ENCODE results near the gene TLE7. TPM values are rescaled to one million over a fixed set of nuclear protein-coding genes. Genes with fewer than 3 reads are reported as not detected.

TLE7 gene
- total RNA-seq, 1 donor from 2014 or later: not detected

GRCh38 chr16:71406316-71406715, 35.5 kb downstream of the TLE7 start:
- H3K36me3 Mint-ChIP-seq (ENCODE audit: low read depth): no peaks in the 10 kb centered on the region
- no peaks in the 10 kb centered on the region for H3K9me3 Mint-ChIP-seq (ENCODE audit: low read depth)
- H3K4me3 Mint-ChIP-seq (ENCODE audit: unreplicated experiment): no peak overlapping the region
- peak; percentile 18 for DNase-seq (ENCODE audit: low spot score)
- TF ChIP-seq, protein P1, sequence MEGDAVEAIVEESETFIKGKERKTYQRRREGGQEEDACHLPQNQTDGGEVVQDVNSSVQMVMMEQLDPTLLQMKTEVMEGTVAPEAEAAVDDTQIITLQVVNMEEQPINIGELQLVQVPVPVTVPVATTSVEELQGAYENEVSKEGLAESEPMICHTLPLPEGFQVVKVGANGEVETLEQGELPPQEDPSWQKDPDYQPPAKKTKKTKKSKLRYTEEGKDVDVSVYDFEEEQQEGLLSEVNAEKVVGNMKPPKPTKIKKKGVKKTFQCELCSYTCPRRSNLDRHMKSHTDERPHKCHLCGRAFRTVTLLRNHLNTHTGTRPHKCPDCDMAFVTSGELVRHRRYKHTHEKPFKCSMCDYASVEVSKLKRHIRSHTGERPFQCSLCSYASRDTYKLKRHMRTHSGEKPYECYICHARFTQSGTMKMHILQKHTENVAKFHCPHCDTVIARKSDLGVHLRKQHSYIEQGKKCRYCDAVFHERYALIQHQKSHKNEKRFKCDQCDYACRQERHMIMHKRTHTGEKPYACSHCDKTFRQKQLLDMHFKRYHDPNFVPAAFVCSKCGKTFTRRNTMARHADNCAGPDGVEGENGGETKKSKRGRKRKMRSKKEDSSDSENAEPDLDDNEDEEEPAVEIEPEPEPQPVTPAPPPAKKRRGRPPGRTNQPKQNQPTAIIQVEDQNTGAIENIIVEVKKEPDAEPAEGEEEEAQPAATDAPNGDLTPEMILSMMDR (IDR thresholded peaks at IDR 0.05): no peak
- H3K27ac Mint-ChIP-seq (ENCODE audit: unreplicated experiment): no peak overlapping the region
- H3K4me1 Mint-ChIP-seq (ENCODE audit: low read depth): no peaks in the 10 kb centered on the region
- H3K27me3 Mint-ChIP-seq (ENCODE audit: low read depth): peaks cover 35% of the 10 kb centered on the region

DNA sequence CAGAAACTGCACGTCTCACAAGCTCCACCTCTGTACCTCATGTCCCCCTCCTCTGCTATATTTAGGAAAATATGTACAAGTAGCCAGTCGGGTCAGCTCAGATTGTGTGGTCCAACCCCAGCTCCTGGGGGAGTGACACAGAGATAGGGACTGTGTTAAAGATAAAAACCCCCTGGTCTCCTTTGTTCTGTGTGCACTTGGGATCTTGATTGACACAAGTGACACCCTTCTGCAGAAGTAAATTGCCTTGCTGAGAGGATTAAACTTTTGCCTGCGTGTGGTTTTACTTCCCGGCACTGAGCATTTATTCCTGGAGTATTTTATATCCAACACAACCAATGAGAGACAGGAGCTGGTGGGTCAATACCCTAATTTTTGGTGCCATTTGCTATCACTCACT, 37.5 kb downstream of the TLE7 start:
- DNase-seq (ENCODE audit: low spot score): no peak
- H3K27ac Mint-ChIP-seq (ENCODE audit: unreplicated experiment): no peak overlapping the region
- no peak overlapping the region for H3K4me3 Mint-ChIP-seq (ENCODE audit: unreplicated experiment)
- no peaks in the 10 kb centered on the region for H3K4me1 Mint-ChIP-seq (ENCODE audit: low read depth)
- TF ChIP-seq, protein P1 (IDR thresholded peaks at IDR 0.05): no peak
- H3K9me3 Mint-ChIP-seq (ENCODE audit: low read depth): no peaks in the 10 kb centered on the region
- peaks cover 32% of the 10 kb centered on the region for H3K27me3 Mint-ChIP-seq (ENCODE audit: low read depth)
- H3K36me3 Mint-ChIP-seq (ENCODE audit: low read depth): no peaks in the 10 kb centered on the region

DNA sequence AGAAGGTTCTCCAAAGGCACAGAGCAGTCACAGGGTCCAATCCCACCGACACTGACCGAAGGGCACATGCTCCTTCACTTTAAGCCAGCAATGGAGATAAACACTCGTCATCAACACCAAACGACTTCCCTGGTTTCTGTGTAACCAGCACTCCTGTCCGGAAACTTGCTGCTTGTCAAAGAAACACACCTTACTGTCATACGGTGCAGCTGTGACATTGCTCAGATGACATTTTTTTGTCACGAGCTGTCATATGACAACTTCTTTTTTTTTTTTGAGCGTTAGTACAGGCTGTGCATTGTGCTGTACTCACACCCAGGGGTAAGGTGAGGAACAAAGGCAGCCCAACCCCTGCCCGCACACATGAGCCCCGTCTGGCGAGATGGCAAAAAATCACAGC, 39.2 kb downstream of the TLE7 start:
- no peak for DNase-seq (ENCODE audit: low spot score)
- peaks cover 33% of the 10 kb centered on the region for H3K27me3 Mint-ChIP-seq (ENCODE audit: low read depth)
- H3K27ac Mint-ChIP-seq (ENCODE audit: unreplicated experiment): no peak overlapping the region
- H3K4me1 Mint-ChIP-seq (ENCODE audit: low read depth): no peaks in the 10 kb centered on the region
- TF ChIP-seq, protein P1 (IDR thresholded peaks at IDR 0.05): no peak
- no peaks in the 10 kb centered on the region for H3K9me3 Mint-ChIP-seq (ENCODE audit: low read depth)
- H3K4me3 Mint-ChIP-seq (ENCODE audit: unreplicated experiment): no peak overlapping the region
- H3K36me3 Mint-ChIP-seq (ENCODE audit: low read depth): no peaks in the 10 kb centered on the region

GRCh38 chr16:71402007-71402406, 39.8 kb downstream of the TLE7 start:
- peak; percentile 8 for DNase-seq (ENCODE audit: low spot score)
- Mint-ChIP-seq H3K36me3 (ENCODE audit: low read depth) (no peaks in the 10 kb centered on the region), H3K4me1 (ENCODE audit: low read depth) (no peaks in the 10 kb centered on the region), H3K9me3 (ENCODE audit: low read depth) (no peaks in the 10 kb centered on the region), H3K27me3 (ENCODE audit: low read depth) (peaks cover 32% of the 10 kb centered on the region), H3K27ac (ENCODE audit: unreplicated experiment) (no peak overlapping the region), H3K4me3 (ENCODE audit: unreplicated experiment) (no peak overlapping the region)
- TF ChIP-seq, protein P1 (IDR thresholded peaks at IDR 0.05): no peak

DNA sequence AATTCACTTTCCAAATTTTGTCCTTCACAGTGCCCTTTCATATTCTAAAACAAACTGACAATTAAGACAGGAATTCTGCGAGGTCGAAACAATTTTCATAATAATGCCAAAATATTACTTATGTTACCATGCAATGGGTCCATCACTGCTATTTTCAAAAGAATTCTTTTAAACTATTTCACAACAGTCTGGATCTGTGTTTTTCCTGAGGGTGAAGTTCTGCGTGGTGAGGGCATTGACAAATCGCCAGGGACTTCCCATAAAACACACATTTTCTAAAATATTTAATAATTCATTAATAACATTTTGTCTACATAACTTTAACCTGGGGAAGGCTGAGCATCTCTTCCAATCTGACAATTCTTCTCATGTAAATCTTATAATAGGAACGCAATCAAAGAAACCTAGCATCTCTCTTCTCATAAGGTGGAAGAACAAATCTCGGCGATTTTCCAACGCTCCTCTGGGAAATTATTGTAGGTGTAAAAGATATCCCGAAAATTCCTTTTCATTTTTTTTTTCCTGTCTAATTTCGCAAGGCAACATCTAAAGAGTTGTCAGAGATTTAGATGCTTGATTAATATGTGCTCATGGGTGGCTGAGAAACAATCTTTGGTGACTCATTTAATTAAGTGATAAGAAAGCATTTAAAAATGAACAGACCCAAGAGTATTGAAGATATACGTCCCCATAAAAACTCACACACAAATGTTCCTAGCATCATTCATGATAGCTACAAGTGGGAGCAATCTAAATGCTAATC, 41.9 kb downstream of the TLE7 start:
- Mint-ChIP-seq H3K4me3 (ENCODE audit: unreplicated experiment) (no peak overlapping the region), H3K27me3 (ENCODE audit: low read depth) (peaks cover 26% of the 10 kb centered on the region), H3K27ac (ENCODE audit: unreplicated experiment) (no peak overlapping the region), H3K36me3 (ENCODE audit: low read depth) (no peaks in the 10 kb centered on the region), H3K9me3 (ENCODE audit: low read depth) (no peaks in the 10 kb centered on the region), H3K4me1 (ENCODE audit: low read depth) (no peaks in the 10 kb centered on the region)
- TF ChIP-seq, protein P1 (IDR thresholded peaks at IDR 0.05): no peak
- DNase-seq (ENCODE audit: low spot score): no peak

All from chondrocyte (in vitro differentiated cells).